ENCODE measurements around the gene PDE9A. TPM values are rescaled to one million over a fixed set of nuclear protein-coding genes. Genes with fewer than 3 reads are reported as not detected.

The PDE9A gene
- polyA plus RNA-seq, 1 experiment, result 0.14 TPM

- no peak for TF ChIP-seq CTCF (IDR thresholded peaks at IDR 0.05; ENCODE audit: low read depth, low read length)
- POLR2A ChIA-PET, result no interaction called here
- H3K9me3 ChIP-seq (ENCODE audit: control insufficient read depth, insufficient read depth, low read length), result peaks cover 27% of the 10 kb centered on the region
- no peak overlapping the region for H3K4me3 ChIP-seq (ENCODE audit: low read depth, low read length)
- peaks cover 3% of the 10 kb centered on the region for H3K27me3 ChIP-seq (ENCODE audit: control insufficient read depth, insufficient read depth, low read length)
- CTCF ChIA-PET, result no interaction called here
- no peak for DNase-seq (ENCODE audit: low read depth, low spot score)
- no peak overlapping the region for H3K27ac ChIP-seq (ENCODE audit: low read depth, low read length)
Measured at GRCh38 chr21:42668298-42668992, 15.0 kb downstream of the PDE9A start.

GRCh38 chr21:42669041-42669440 lies 15.6 kb downstream of the PDE9A start:
- Histone ChIP-seq H3K27ac (ENCODE audit: low read depth, low read length) (no peak overlapping the region), H3K9me3 (ENCODE audit: control insufficient read depth, insufficient read depth, low read length) (peaks cover 21% of the 10 kb centered on the region), H3K4me3 (ENCODE audit: low read depth, low read length) (no peak overlapping the region), H3K27me3 (ENCODE audit: control insufficient read depth, insufficient read depth, low read length) (peaks cover 3% of the 10 kb centered on the region)
- CTCF ChIA-PET, result no interaction called here
- POLR2A ChIA-PET, result no interaction called here
- no peak for DNase-seq (ENCODE audit: low read depth, low spot score)
- TF ChIP-seq CTCF (IDR thresholded peaks at IDR 0.05; ENCODE audit: low read depth, low read length), result no peak

GRCh38 chr21:42670058-42670880 lies 16.8 kb downstream of the PDE9A start:
- CTCF ChIA-PET, result no interaction called here
- peaks cover 7% of the 10 kb centered on the region for H3K27me3 ChIP-seq (ENCODE audit: control insufficient read depth, insufficient read depth, low read length)

GRCh38 chr21:42670884-42671283 lies 17.5 kb downstream of the PDE9A start:
- POLR2A ChIA-PET, result no interaction called here
- DNase-seq (ENCODE audit: low read depth, low spot score), result no peak
- no peak overlapping the region for H3K4me3 ChIP-seq (ENCODE audit: low read depth, low read length)
- CTCF ChIA-PET, result no interaction called here
- peaks cover 9% of the 10 kb centered on the region for H3K27me3 ChIP-seq (ENCODE audit: control insufficient read depth, insufficient read depth, low read length)
- TF ChIP-seq CTCF (IDR thresholded peaks at IDR 0.05; ENCODE audit: low read depth, low read length), result no peak
- H3K9me3 ChIP-seq (ENCODE audit: control insufficient read depth, insufficient read depth, low read length), result peaks cover 7% of the 10 kb centered on the region
- no peak overlapping the region for H3K27ac ChIP-seq (ENCODE audit: low read depth, low read length)

More at GRCh38 chr21:42670058-42670880, 16.8 kb downstream of the PDE9A start:
- peaks cover 13% of the 10 kb centered on the region for H3K9me3 ChIP-seq (ENCODE audit: control insufficient read depth, insufficient read depth, low read length)
- POLR2A ChIA-PET, result no interaction called here
- TF ChIP-seq CTCF (IDR thresholded peaks at IDR 0.05; ENCODE audit: low read depth, low read length), result no peak
- DNase-seq (ENCODE audit: low read depth, low spot score), result no peak
- no peak overlapping the region for H3K4me3 ChIP-seq (ENCODE audit: low read depth, low read length)
- H3K27ac ChIP-seq (ENCODE audit: low read depth, low read length), result no peak overlapping the region
